Right ventricle myocardium superior (tissue), 1 donor: ENCODE results near the gene TIMP2. TPM values are rescaled to one million over a fixed set of nuclear protein-coding genes. Genes with fewer than 3 reads are reported as not detected.
"Not testable (repeated sequence)": the region's sequence is repeated elsewhere in the genome, so short reads cannot be mapped to it uniquely, and the experiment has no call there.

Experiments
- ATAC-seq: fragments of 200-7000 bp; cut with Tn5 transposase; one replicate; pipeline ENCODE4 v1.9.1; 2020; ENCODE audit warnings: mild to moderate bottlenecking; ENCODE audit not compliant: poor library complexity
- DNase-seq: peaks from one replicate; pipeline ENCODE4 v3.0.0-alpha.2; 2020
- intact Hi-C: fragments of 100-400 bp; cut with DNase I; formaldehyde crosslinking; loops from one replicate; pipeline ENCODE4 v1.11.2; 2022
- total RNA-seq: library from RNA; stranded (reverse); fragmentation: NEBNext Ultra II Directional; extraction: Animal tissue kit (Norgen Biotek cat#: 25700); gene quantifications from one replicate; pipeline ENCODE4 v1.2.1, GENCODE V29; 2021
- donor health status: DM: no; HTN: yes; CAD: no; lungs with severe emphysema.

Gene TIMP2
- total RNA-seq, 1 donor from 2014 or later: 114 TPM

- DNase-seq (no peak), ATAC-seq (no peak)
- intact Hi-C loops: no loop called here
These were observed 7.5 kb downstream of the TIMP2 start for GRCh38 chr17:78917451-78918275.

DNA sequence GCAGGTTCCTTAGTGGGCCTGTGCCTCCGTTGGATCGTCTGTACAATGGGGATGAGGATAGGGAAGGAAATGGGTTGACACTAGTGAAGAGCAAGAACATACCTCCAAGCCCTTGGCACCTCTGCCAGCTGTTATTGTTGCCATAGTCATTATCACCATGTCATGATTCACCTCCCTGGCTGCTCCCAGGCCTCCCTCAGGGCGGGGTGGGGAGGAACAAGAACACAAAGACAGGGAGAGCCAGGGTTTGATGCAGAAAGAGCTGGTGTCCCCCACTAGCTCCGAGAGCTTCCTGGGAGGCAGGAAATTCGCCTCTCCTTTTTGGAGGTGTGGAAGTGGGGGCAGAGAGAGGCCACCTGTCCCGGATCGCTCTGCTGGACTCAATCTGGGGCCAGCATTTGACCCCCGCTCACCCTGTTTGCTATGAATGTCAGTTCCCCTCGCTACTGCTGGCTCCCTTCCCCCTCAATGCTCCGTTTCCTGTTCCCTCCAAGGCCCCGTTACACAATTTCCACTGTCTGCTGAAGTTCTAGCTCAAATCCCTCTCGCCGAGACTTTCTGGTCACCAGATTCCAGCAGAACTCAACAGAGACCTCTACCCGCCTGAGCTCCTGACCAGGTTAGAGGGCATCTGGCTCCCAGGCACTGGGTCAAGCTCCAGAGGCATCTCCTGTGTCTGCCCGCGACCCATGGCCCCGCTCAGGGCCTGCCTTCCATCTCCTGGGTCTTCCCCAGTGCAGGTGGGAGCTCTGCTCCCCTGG is 9.1 kb downstream of the TIMP2 start:
- ATAC-seq (peak; percentile 67), DNase-seq (peak; percentile 67)
- intact Hi-C loops: no loop called here

DNA sequence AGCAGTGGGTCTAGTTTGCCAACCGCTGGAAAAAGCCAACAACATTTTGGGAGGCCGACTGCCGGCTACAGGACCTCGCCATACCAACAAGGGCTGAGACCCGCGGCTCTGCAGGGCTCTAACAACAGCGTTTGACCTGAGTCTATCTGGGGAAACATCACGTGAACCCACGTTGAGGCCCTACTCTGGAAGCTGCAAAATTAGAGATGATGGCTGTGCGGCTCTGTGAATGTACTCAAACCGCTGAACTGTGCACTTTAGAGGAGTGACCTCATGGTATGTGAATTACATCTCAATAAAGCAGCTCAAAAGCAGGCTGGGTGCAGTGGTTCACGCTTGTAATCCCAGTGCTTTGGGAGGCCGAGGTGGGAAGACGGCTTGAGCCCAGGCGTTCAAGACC is 12.1 kb downstream of the TIMP2 start:
- intact Hi-C loops: no loop called here
- no peak for DNase-seq

DNA sequence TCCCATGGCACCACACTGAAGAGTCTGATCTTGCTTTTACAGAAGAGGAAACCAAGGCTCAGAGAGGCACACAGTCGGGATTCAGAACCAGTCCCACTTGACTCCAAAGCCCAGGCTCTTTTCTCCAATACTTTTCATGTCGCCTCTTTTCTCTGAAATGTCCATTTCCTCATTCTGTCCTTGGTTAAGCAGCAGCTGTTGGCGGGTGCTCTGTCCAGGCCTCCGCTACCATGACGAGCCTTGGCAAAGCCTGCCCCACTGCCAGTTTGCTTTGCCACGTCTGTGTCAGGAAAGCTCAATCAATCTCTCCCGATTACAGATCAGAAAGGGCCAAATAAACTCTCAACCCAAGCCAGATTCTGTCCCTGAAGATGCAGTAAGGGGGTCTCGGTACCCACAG is 13.1 kb downstream of the TIMP2 start:
- intact Hi-C loops: no loop called here
- DNase-seq (no peak), ATAC-seq (no peak)

More for the DNA sequence above, 12.1 kb downstream of the TIMP2 start:
- no peak for ATAC-seq

DNA sequence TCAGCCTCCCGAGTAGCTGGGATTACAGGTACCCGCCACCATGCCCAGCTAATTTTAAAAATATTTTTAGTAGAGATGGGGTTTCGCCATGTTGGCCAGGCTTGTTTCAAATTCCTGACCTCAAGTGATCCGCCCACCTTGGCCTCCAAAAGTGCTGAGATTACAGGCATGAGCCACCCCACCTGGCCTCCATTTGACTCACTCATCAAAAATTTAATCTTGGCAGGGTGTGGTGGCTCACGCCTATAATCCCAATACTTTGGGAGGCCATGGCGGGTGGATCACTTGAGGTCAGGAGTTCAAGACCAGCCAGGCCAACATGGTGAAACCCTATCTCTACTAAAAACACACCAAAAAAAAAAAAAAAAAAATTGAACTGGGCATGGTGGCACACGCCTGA is 13.6 kb downstream of the TIMP2 start:
- DNase-seq, ATAC-seq, intact Hi-C loops: not testable (repeated sequence)

- ATAC-seq (peak; percentile 50), DNase-seq (no peak)
- intact Hi-C loops: no loop called here
These were observed 14.5 kb downstream of the TIMP2 start for GRCh38 chr17:78910497-78911284.

- ATAC-seq (peak; percentile 36), DNase-seq (no peak)
- intact Hi-C loops: no loop called here
These were observed 16.8 kb downstream of the TIMP2 start for GRCh38 chr17:78908426-78908825.

- ATAC-seq (no peak), DNase-seq (no peak)
- intact Hi-C loops: no loop called here
These were observed 19.6 kb downstream of the TIMP2 start for GRCh38 chr17:78905541-78905940.

- DNase-seq (no peak), ATAC-seq (no peak)
- intact Hi-C loops: no loop called here
These were observed 20.1 kb downstream of the TIMP2 start for GRCh38 chr17:78905116-78905515.

GRCh38 chr17:78904371-78904770 is 20.8 kb downstream of the TIMP2 start:
- no peak for DNase-seq

DNA sequence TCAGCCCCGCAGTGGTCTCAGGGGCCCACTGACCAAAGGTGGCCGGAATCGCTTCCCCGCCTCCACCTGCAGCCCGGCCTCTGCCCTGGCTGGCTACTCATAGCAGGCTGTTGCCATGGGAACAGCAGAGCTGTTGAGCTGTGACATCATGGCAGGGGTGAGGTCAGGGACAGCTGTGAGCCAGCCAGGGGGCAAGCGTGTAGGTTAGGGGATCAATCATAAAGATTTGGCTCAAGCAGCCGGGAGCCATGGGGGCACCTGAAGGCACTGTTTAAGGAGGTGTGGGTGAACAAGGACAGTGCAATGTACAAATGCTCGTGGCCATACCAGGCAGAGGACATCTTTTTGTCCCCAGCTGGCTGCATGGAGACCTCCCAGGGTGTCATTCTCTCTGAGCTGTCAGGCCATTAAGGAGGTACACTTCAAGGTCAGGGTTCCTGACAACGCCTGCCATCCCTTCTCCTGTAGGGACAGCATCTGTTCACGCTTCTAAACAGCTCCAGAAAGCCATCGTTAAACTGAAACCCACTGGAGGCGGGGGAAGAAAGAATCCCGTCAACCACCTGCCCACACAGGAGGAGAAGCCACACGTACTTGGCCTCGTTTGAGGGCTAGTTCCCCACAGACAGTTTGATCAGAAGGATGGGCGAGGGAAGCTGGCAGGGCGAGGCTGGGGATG is 21.9 kb downstream of the TIMP2 start, which contains the start of gene CEP295NL:
CEP295NL (minus strand) TSS at position 101 of the 679 bp plus-strand sequence. CDS start 1,373 bp downstream, outside the sequence.
- DNase-seq (no peak), ATAC-seq (no peak)
- intact Hi-C loops: no loop called here

More at GRCh38 chr17:78904371-78904770, 20.8 kb downstream of the TIMP2 start:
- intact Hi-C loops: no loop called here
- ATAC-seq: no peak

GRCh38 chr17:78902231-78902630 is 23.0 kb downstream of the TIMP2 start:
- intact Hi-C loops, ATAC-seq, DNase-seq: not testable (repeated sequence)

GRCh38 chr17:78901806-78902205 is 23.4 kb downstream of the TIMP2 start:
- ATAC-seq: no peak
- no peak for DNase-seq
- intact Hi-C loops: no loop called here

GRCh38 chr17:78900816-78901215 is 24.4 kb downstream of the TIMP2 start:
- intact Hi-C loops: no loop called here
- no peak for DNase-seq
- ATAC-seq: no peak

GRCh38 chr17:78899361-78900260 is 25.6 kb downstream of the TIMP2 start:
- ATAC-seq (peak; percentile 81), DNase-seq (peak; percentile 80)
- intact Hi-C loops: no loop called here

- no peak for ATAC-seq
- intact Hi-C loops: no loop called here
- no peak for DNase-seq
These were observed 26.2 kb downstream of the TIMP2 start for GRCh38 chr17:78898947-78899346.

GRCh38 chr17:78898075-78898836 is 26.9 kb downstream of the TIMP2 start:
- intact Hi-C loops: no loop called here
- no peak for DNase-seq
- no peak for ATAC-seq
